Neural crest cell (in vitro differentiated cells): ENCODE results near the gene FSTL4. TPM values are rescaled to one million over a fixed set of nuclear protein-coding genes. Genes with fewer than 3 reads are reported as not detected.

Experiments
- DNase-seq: peaks from one replicate; pipeline ENCODE4 v3.0.0; 2021; ENCODE audit warnings: low read depth, mixed read lengths, low spot score
- H3K27ac Mint-ChIP-seq: one replicate; pipeline ENCODE4 v1.8.0; 2021; ENCODE audit warnings: mild to moderate bottlenecking, mixed read lengths; ENCODE audit not compliant: unreplicated experiment
- H3K27me3 Mint-ChIP-seq: 2 replicates; pipeline ENCODE4 v1.8.0; 2021; ENCODE audit warnings: low read depth, mild to moderate bottlenecking, mixed read lengths
- H3K36me3 Mint-ChIP-seq: 2 replicates; pipeline ENCODE4 v1.8.0; 2021; ENCODE audit warnings: low read depth, mild to moderate bottlenecking, mixed read lengths
- H3K4me1 Mint-ChIP-seq: 2 replicates; pipeline ENCODE4 v1.8.0; 2021; ENCODE audit warnings: mixed read lengths
- H3K4me3 Mint-ChIP-seq: one replicate; pipeline ENCODE4 v1.8.0; 2021; ENCODE audit warnings: mild to moderate bottlenecking, mixed read lengths
- H3K9me3 Mint-ChIP-seq: 2 replicates; pipeline ENCODE4 v1.8.0; 2021; ENCODE audit warnings: mixed read lengths
- total RNA-seq: library from RNA; stranded (reverse); gene quantifications from 2 replicates; pipeline ENCODE4 v1.2.1, GENCODE V29; 2021
- TF ChIP-seq, protein P1 (sequence below): fragments of 200-600 bp; sonication (generic); conservative IDR thresholded peaks from 2 replicates; pipeline ENCODE4 v1.5.0; 2021; ENCODE audit warnings: antibody characterized with exemption, mild to moderate bottlenecking

The FSTL4 gene
- total RNA-seq, 1 donor from 2014 or later = 2.0 TPM

DNA sequence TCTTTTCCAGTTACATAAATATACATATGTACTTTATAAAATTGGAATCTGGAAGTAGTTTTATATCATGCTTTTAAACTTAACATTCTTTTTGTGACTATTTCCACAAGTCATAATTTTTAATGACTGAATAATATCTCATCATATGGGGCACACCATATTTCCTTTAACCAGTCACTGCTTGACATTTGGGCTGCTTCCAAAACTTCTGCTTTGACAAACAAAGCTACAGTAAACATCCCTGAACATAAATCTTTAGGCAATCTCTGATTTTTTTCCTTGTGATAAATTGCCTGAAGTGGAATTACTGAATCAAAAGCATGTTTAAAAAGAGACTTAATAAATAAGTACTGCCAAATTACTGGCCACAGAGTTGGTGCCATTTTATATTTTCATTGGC is 178.0 kb downstream of the FSTL4 start:
- peaks cover 17% of the 10 kb centered on the region for H3K4me1 Mint-ChIP-seq
- H3K36me3 Mint-ChIP-seq = no peaks in the 10 kb centered on the region
- H3K27ac Mint-ChIP-seq = no peak overlapping the region
- H3K9me3 Mint-ChIP-seq = peaks cover 5% of the 10 kb centered on the region
- no peaks in the 10 kb centered on the region for H3K27me3 Mint-ChIP-seq
- H3K4me3 Mint-ChIP-seq = no peak overlapping the region
- TF ChIP-seq, protein P1, sequence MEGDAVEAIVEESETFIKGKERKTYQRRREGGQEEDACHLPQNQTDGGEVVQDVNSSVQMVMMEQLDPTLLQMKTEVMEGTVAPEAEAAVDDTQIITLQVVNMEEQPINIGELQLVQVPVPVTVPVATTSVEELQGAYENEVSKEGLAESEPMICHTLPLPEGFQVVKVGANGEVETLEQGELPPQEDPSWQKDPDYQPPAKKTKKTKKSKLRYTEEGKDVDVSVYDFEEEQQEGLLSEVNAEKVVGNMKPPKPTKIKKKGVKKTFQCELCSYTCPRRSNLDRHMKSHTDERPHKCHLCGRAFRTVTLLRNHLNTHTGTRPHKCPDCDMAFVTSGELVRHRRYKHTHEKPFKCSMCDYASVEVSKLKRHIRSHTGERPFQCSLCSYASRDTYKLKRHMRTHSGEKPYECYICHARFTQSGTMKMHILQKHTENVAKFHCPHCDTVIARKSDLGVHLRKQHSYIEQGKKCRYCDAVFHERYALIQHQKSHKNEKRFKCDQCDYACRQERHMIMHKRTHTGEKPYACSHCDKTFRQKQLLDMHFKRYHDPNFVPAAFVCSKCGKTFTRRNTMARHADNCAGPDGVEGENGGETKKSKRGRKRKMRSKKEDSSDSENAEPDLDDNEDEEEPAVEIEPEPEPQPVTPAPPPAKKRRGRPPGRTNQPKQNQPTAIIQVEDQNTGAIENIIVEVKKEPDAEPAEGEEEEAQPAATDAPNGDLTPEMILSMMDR = no peak
- no peak for DNase-seq

DNA sequence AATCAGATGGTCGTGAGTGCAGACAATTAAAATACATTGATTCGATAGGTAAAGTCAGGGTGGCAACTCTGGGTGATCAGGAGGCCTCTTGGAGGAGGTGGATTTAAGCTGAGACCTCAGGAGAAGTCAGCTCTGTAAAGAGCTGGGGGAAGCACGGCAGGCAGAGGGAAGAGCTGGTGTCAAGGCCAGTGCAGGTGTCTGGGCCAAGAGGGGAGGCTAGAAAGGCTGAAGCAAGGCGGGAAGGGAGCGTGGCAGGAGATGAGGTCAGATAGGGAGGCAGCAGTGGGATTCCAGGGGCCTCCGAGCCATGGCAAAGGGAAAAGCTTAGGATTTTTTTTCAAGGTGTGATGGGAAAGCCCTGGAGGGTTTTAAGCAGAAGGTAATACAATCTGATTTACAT is 178.7 kb downstream of the FSTL4 start:
- DNase-seq = no peak
- Mint-ChIP-seq H3K4me3 (no peak overlapping the region), H3K4me1 (peaks cover 17% of the 10 kb centered on the region), H3K27me3 (no peaks in the 10 kb centered on the region), H3K27ac (peak overlapping the region; percentile 51), H3K9me3 (peaks cover 5% of the 10 kb centered on the region), H3K36me3 (no peaks in the 10 kb centered on the region)
- TF ChIP-seq, protein P1 = no peak

DNA sequence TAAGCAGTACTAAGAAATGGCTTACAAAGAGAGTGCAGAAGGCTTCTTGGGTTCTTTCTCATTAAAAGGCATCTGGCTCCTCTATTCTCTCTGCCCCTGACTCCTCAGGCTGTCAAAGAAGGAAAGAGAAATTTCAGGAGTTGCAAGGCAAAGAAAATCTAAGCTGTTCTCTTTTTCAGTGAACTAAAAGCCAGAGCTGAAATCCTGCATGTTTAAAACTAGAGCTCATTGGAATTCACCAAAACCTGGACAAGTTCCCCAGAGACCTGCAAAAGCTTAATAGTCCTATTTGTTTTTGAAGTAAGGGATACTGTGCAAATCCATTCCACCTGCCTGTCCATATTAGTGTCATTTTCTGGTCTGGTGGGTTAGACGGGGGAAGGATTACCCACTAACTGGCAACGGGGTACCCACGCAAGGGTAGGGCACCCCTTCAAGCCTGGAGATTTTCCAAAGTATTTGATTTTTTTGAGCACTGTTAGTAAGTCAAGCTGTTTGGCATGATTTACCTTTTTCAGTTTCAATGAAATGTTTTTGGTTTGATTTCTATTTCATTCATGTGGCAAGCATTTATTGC is 179.3 kb downstream of the FSTL4 start:
- H3K4me3 Mint-ChIP-seq = no peak overlapping the region
- TF ChIP-seq, protein P1 = no peak
- H3K36me3 Mint-ChIP-seq = no peaks in the 10 kb centered on the region
- H3K27me3 Mint-ChIP-seq = no peaks in the 10 kb centered on the region
- no peak overlapping the region for H3K27ac Mint-ChIP-seq
- DNase-seq = no peak
- H3K4me1 Mint-ChIP-seq = peaks cover 17% of the 10 kb centered on the region
- peaks cover 5% of the 10 kb centered on the region for H3K9me3 Mint-ChIP-seq

DNA sequence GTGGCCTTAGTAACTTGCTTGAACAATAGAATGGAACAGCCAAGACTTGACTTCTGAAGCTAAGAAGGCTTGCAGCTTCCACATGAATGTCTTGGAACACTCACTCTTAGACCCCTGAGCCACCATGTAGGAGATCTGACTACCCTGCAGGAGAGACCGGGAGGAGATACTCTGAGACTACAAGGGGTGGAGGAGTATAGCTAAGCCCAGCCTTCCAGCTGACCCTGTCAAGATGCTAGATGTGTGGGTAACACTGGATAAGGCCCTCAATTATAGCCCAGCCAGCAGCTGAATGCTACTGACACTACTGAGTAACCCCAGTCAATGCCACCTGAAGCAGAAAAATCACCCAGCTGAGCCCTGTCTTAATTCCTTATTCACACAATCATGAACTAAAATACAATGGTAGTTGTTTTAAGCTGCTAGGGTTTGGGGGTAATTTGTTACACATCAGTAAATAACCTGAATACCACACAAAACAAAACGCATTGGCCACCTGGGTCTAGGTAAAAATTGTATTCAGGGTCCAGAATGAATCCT is 180.9 kb downstream of the FSTL4 start:
- no peaks in the 10 kb centered on the region for H3K36me3 Mint-ChIP-seq
- H3K27ac Mint-ChIP-seq = no peak overlapping the region

DNA sequence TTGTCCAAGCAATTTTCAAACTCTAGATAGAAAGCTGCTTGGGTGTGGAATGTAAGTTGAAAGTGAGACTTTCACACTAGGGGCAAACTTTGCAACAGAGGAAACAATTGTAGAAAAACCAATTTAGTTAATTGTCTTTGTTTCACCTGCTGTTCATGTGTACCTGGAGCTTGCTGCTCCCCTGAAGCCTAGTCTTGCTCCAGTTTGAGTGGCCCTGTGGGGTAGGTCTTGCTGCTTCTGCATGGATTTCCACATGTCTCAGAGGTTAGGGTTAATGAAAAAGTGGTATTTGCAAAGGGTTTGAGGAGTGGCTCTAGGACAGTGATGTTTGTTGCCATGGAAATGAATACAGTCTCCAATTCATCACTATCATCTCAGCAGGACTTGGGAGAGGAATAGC is 182.2 kb downstream of the FSTL4 start:
- no peak overlapping the region for H3K4me3 Mint-ChIP-seq
- TF ChIP-seq, protein P1 = no peak
- H3K36me3 Mint-ChIP-seq = no peaks in the 10 kb centered on the region
- H3K27me3 Mint-ChIP-seq = peaks cover 6% of the 10 kb centered on the region
- no peak overlapping the region for H3K27ac Mint-ChIP-seq
- peaks cover 27% of the 10 kb centered on the region for H3K4me1 Mint-ChIP-seq
- no peaks in the 10 kb centered on the region for H3K9me3 Mint-ChIP-seq
- no peak for DNase-seq

More for the DNA sequence above, 180.9 kb downstream of the FSTL4 start:
- TF ChIP-seq, protein P1 = no peak
- Mint-ChIP-seq H3K27me3 (peaks cover 3% of the 10 kb centered on the region), H3K4me1 (peaks cover 24% of the 10 kb centered on the region), H3K9me3 (no peaks in the 10 kb centered on the region), H3K4me3 (no peak overlapping the region)
- no peak for DNase-seq
